Activated CD8-positive, alpha-beta memory T cell treated with anti-CD3 and anti-CD28 coated beads for 36 hours (primary cell): Measurements from ENCODE around the gene ALDH1L1. TPM values are rescaled to one million over a fixed set of nuclear protein-coding genes. Genes with fewer than 3 reads are reported as not detected.

Experiments used
- CTCF ChIA-PET: fragments of 350-600 bp; sonication (Branson Sonifier 250); formaldehyde crosslinking; loops from one replicate; lab custom pipeline; 2021; ENCODE audit warnings: antibody characterized with exemption; lab: Charles Lee
- POLR2A ChIA-PET: fragments of 350-600 bp; sonication (Branson Sonifier 250); formaldehyde crosslinking; loops from one replicate; lab custom pipeline; 2021; ENCODE audit warnings: antibody characterized with exemption; lab: Charles Lee
- total RNA-seq, 2 experiments: library from RNA; stranded (reverse); gene quantifications; one replicate each; pipeline ENCODE4 v1.2.3, GENCODE V29; 2021

Gene ALDH1L1
- total RNA-seq, 2 experiments from 2014 or later = not detected

GRCh38 chr3:126127452-126127851 is 52.9 kb downstream of the ALDH1L1 start:
- POLR2A ChIA-PET = no interaction called here

GRCh38 chr3:126126811-126127431 is 53.5 kb downstream of the ALDH1L1 start:
- POLR2A ChIA-PET = no interaction called here
- CTCF ChIA-PET = no interaction called here

More at GRCh38 chr3:126127452-126127851, 52.9 kb downstream of the ALDH1L1 start:
- CTCF ChIA-PET = no interaction called here

DNA sequence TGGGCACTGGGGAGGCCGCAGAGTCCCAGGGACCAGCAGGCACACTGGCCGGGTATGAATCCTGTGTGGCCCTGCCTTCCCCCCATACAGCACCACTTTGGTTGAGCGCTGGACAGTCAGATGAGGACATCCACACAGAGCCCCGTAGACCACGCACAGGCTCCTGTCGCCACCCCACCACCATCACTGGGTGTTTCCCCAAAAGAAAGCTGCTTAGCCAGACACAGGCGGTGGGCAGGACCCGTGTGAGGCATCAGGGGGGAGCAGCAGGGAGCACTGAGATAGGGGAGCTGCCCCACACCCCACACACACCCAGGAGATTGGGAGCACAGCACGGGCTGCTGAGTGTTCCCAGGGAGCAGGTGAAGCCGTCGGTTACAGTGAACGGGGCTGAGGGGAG is 54.1 kb downstream of the ALDH1L1 start:
- CTCF ChIA-PET = interaction anchor here (0.9 kb wide), 1 partner anchor 11 kb away, joined by 3 read pairs; no protein-coding TSS in a partner anchor
- POLR2A ChIA-PET = no interaction called here

DNA sequence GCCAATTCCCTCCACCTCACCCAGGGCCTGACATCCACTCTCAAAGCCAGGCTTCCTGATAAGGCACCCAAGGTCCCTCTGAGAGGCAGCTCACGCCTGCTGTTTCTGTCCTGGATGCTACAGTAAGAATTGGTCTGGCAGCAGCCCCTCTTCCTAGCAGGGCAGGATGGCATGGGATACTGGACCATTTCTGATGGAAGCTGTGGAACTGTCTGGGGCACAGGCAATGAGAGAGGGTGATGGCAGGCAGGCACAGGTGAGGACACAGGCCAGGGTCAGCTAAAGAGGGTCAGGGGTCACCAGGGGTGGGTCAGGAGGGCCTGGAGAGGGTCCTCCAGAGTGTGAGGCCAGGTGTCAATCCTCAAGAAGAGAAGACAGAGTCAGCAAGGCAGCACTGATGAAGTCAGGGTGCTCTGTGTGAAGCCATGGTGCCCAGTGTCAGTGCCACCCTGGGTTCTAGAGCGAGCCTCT is 54.6 kb downstream of the ALDH1L1 start:
- ChIA-PET POLR2A (no interaction called here), CTCF (interaction anchor here (0.9 kb wide), 1 partner anchor 12 kb away, joined by 3 read pairs; no protein-coding TSS in a partner anchor)

DNA sequence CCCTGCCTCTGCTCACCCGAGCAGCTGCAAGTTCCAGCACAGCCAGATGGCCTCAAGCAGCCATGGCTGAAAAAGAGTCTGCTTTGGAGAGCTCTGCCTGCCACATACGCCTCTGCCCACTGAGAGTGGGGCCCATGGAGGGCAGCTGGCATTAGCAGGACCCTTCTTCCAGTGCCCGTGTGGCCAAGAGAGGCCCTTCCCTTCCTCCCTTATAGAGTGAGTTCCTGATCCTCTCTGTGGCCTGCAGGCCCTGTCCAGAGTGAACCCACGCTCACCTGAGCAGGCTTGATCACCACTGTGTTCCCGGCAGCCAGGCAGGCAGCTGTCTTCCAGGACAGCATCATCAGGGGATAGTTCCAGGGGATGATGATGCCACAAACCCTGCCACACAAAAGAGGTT is 55.0 kb downstream of the ALDH1L1 start:
- ChIA-PET CTCF (interaction anchor here (0.9 kb wide), 1 partner anchor 12 kb away, joined by 3 read pairs; no protein-coding TSS in a partner anchor), POLR2A (no interaction called here)

DNA sequence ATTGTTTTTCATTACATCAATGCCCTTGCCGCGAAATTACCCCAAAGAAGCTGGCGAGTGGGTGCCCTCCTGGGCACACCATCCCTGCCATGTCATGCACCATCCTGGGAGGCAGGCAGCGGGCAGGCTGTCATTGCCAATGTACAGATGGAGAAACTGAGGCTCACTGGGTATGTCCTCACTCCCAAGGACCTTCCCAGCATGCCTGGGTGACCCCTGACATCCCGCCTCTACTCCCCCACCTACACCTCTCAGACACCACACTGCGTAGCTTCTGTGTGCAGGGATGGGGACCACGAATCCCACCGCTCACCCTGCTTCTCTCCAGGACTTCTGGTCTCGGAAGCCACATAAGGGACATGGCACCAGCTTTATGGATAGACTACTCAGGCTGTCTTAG is 55.5 kb downstream of the ALDH1L1 start:
- CTCF ChIA-PET = no interaction called here

GRCh38 chr3:126124148-126124868 is 56.1 kb downstream of the ALDH1L1 start:
- POLR2A ChIA-PET = no interaction called here
- CTCF ChIA-PET = no interaction called here

More for the DNA sequence above, 55.5 kb downstream of the ALDH1L1 start:
- POLR2A ChIA-PET = no interaction called here

GRCh38 chr3:126121632-126122031 is 58.8 kb downstream of the ALDH1L1 start:
- ChIA-PET CTCF (no interaction called here), POLR2A (no interaction called here)

DNA sequence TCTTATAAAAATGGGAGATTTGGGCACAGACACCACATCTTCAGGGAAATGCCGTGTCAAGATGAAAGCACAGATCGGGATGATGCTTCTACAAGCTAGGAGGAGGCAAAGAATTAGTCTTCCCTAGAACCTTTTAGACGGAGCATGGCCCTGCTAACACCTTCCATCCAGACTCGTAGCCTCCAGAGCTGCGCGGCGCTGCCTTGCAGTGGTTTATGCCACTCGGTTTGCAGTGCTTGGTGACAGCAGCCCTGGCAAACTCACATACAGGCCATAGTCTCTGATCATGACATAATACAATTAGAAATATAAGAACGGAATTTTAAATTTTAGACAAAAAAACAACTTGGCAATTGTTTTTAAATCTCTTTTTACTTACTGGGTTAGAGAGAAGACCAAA is 59.3 kb downstream of the ALDH1L1 start:
- ChIA-PET CTCF (no interaction called here), POLR2A (no interaction called here)

- ChIA-PET CTCF (no interaction called here), POLR2A (no interaction called here)
Observed at GRCh38 chr3:126119976-126120375, 60.4 kb downstream of the ALDH1L1 start.

DNA sequence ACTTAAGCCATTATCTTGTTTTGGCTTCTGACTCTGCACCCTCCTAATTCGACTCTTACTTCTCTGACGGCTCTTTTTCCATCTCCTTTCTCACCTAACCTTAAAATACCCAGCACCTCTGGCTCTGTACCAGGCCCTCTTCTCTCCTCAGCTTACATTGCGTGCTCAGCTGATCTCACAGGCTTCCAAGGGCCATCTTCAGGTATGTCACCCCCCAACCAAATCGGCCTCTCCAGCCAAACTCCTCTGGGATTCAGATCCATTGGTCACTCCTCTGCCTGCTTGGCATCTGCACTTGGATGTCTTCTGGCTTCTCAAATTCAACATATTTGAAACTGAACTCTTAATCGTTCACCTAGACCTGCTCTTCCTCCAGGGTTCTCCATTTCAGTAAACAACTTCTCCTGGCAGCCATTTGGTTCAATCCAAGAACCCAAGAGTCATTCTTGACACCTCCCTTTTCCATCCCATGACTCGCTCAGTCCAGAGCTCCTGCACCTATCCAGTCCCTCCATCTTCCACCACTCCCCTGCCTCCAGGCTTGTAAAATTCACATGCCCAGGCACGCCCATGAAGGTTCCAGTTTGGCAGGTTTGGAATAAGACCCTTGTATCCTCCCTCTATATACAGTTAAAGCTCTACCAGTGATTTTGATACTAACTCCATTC is 61.2 kb downstream of the ALDH1L1 start:
- ChIA-PET POLR2A (no interaction called here), CTCF (no interaction called here)

DNA sequence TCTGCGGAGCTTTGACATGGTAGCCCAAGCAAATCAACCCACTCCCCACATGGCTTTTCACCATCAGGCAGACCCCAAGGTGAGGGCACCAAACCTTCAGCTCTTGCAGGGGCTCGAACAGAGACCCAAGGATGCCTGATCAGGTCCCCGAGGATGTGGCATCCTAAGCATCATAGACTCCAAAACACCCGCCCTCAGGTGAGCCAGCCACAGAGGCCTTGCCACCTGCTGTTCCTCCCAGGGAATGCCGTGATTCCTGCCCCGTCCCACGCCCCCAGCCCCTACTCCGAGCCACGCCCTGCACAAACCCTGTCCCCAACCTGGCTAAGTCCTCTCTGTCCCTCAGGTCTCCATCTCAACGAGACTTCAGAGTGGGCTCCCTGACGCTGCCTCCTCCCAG is 61.8 kb downstream of the ALDH1L1 start:
- ChIA-PET POLR2A (no interaction called here), CTCF (no interaction called here)

GRCh38 chr3:126117786-126118185 is 62.6 kb downstream of the ALDH1L1 start:
- ChIA-PET CTCF (no interaction called here), POLR2A (no interaction called here)

DNA sequence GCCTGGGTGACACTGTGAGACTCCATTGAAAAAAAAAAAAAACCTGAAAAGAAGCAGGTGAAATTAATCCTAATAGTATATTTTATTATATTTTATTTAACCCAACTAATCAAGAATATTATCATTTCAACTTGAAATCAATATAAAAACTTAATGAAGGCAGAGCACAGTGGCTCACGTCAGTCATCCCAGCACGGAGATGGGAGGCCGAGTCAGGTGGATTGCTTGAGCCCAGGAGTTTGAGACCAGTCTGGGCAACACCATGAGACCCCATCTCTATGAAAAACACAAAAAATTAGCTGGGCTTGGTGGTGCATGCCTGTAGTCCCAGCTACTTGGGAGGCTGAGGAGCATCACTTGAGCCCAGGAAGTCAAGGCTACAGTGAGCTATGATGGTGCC is 63.2 kb downstream of the ALDH1L1 start:
- POLR2A ChIA-PET = no interaction called here
- CTCF ChIA-PET = no interaction called here

GRCh38 chr3:126116526-126116925 is 63.9 kb downstream of the ALDH1L1 start:
- ChIA-PET POLR2A (no interaction called here), CTCF (no interaction called here)

DNA sequence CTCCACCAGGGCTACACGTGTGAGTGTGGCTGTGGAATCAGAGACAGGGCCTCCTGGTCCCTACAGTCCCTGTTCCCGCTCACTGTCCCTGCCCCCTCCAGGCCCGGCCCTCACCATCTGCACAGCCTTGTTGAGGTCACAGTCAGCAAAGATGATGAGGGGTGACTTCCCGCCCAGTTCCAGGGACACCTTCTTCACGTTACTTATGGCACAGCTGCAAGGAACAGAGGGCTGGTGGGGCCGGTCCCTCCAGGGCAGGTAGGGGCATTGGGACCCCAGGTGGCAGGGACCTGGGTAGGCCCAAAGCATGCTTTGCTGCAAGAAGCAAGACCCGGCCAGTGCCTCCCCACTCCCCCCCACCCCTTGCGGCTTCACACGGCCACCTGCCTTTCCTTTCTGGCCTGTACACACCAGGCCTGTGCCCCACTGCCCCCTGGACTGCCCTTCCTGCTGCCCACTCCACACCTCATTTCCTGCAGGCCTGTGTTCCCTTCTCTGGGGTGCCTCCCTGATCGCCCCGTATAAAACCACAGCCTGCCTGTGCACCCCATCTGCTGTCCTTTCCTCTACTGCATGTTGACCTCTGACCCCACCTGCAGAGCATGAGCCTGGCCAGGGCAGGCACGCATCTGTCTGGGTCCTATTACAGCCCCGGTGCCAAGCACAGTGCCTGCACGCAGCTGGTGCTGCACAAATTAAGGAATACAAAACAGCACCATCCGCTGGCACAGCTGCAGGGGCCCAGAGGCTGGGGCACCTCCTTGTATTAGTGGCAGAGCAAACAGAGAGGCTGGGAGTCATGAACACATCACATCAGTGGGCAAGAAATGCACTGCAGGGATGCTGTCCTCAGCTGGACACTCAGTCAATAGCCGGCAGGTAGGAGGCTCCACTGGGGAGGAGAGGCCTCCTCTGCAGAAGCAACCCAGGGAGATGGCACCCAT is 65.7 kb downstream of the ALDH1L1 start:
- ChIA-PET CTCF (no interaction called here), POLR2A (no interaction called here)

DNA sequence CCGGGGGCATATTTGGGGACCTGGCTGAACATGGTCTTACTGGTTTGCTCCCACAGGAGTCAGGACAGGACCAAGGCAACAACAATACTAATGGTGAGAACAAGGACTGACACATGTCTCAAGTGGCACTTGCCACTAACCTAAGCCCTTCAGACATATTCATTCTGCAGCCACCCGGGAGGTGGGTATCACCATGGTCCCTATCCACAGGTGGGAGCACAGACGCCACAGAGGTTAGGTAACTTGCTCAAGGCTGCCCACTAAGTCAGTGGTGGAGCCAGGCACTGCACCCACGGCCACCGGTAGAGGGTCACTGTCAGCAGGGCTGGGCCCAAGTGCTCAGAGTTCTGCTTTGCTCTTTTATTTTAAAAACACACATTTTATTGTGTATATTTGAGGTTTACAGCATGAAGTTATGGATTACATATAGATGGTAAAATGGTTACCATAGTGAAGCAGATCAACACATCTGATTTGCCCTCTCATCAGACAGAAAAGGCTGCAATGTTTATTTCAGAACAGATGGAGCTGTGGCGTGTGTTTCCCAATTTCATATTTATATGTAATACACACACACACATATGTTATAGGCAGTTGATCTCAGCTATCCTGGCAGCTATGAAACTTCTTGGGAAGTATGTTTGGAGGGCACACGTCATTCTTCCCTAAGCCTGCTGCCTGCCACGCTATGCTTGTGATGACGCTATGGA is 66.5 kb downstream of the ALDH1L1 start:
- CTCF ChIA-PET = no interaction called here

DNA sequence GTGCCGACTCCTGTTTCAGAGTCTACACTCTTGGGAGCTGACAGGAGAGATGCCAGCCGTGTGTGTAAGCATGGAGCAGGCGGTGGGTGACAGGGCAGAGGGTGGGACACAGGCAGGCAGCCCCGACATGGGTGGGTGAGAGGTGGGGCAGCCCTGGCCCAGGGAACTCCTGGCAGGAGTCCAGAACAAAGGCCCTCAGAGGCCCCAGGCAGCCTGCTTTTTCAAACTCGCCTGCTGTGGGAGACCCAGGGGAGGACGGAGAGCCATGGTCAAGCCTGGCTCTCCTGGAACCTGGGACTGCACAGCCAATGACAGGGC is 67.2 kb downstream of the ALDH1L1 start:
- POLR2A ChIA-PET = no interaction called here
- CTCF ChIA-PET = no interaction called here

More for the DNA sequence above, 66.5 kb downstream of the ALDH1L1 start:
- POLR2A ChIA-PET = no interaction called here
